HG02852 (cell line): ENCODE data around the gene C9orf43.
"Not testable (repeated sequence)": the region's sequence is repeated elsewhere in the genome, so short reads cannot be mapped to it uniquely, and the experiment has no call there.

Source experiments
- ATAC-seq: cut with Tn5 transposase; IDR thresholded peaks from one replicate; pipeline ENCODE4 v1.9.1; 2021; ENCODE audit warnings: mild to moderate bottlenecking, moderate library complexity; ENCODE audit not compliant: unreplicated experiment

C9orf43 gene

GRCh38 chr9:113416149-113416721 lies 5.7 kb downstream of the C9orf43 start:
- ATAC-seq: peak; percentile 97

GRCh38 chr9:113417370-113417769 lies 6.8 kb downstream of the C9orf43 start:
- ATAC-seq: no peak

- no peak for ATAC-seq
Observed at GRCh38 chr9:113421726-113422125, 11.2 kb downstream of the C9orf43 start.

GRCh38 chr9:113425072-113425471 lies 14.5 kb downstream of the C9orf43 start:
- no peak for ATAC-seq

- no peak for ATAC-seq
Observed at GRCh38 chr9:113426701-113427100, 16.2 kb downstream of the C9orf43 start.

GRCh38 chr9:113427629-113428028 lies 17.1 kb downstream of the C9orf43 start:
- no peak for ATAC-seq

GRCh38 chr9:113428062-113428615 lies 17.6 kb downstream of the C9orf43 start:
- no peak for ATAC-seq

- ATAC-seq: no peak
Observed at GRCh38 chr9:113431191-113431590, 20.6 kb downstream of the C9orf43 start.

- no peak for ATAC-seq
Observed at GRCh38 chr9:113436728-113437515, 26.4 kb downstream of the C9orf43 start.

GRCh38 chr9:113437716-113438115 lies 27.2 kb downstream of the C9orf43 start:
- ATAC-seq: not testable (repeated sequence)

GRCh38 chr9:113444736-113445135 lies 34.2 kb downstream of the C9orf43 start:
- no peak for ATAC-seq

- no peak for ATAC-seq
Observed at GRCh38 chr9:113446323-113446740, 35.8 kb downstream of the C9orf43 start.

- ATAC-seq: no peak
Observed at GRCh38 chr9:113449376-113449775, 38.8 kb downstream of the C9orf43 start.

- ATAC-seq: no peak
Observed at GRCh38 chr9:113452113-113452605, 41.6 kb downstream of the C9orf43 start.

- no peak for ATAC-seq
Observed at GRCh38 chr9:113454914-113455761, 44.6 kb downstream of the C9orf43 start.

GRCh38 chr9:113456235-113456634 lies 45.7 kb downstream of the C9orf43 start:
- no peak for ATAC-seq

- ATAC-seq: no peak
Observed at GRCh38 chr9:113461285-113461684, 50.7 kb downstream of the C9orf43 start.

- ATAC-seq: no peak
Observed at GRCh38 chr9:113461943-113462342, 51.4 kb downstream of the C9orf43 start.

GRCh38 chr9:113462781-113463286 lies 52.3 kb downstream of the C9orf43 start:
- ATAC-seq: no peak

GRCh38 chr9:113463418-113464285 lies 53.1 kb downstream of the C9orf43 start, which contains the start of gene RGS3:
TSS of gene RGS3 (plus strand) at chr9:113463727. CDS start at chr9:113463803, 76 bp downstream.
- ATAC-seq: no peak
